ENCODE measurements around the gene AP1B1. TPM values are rescaled to one million over a fixed set of nuclear protein-coding genes. Genes with fewer than 3 reads are reported as not detected.

Gene AP1B1
- total RNA-seq, 1 experiment from 2014 or later: 77.9 TPM

- TF ChIP-seq, protein P1, sequence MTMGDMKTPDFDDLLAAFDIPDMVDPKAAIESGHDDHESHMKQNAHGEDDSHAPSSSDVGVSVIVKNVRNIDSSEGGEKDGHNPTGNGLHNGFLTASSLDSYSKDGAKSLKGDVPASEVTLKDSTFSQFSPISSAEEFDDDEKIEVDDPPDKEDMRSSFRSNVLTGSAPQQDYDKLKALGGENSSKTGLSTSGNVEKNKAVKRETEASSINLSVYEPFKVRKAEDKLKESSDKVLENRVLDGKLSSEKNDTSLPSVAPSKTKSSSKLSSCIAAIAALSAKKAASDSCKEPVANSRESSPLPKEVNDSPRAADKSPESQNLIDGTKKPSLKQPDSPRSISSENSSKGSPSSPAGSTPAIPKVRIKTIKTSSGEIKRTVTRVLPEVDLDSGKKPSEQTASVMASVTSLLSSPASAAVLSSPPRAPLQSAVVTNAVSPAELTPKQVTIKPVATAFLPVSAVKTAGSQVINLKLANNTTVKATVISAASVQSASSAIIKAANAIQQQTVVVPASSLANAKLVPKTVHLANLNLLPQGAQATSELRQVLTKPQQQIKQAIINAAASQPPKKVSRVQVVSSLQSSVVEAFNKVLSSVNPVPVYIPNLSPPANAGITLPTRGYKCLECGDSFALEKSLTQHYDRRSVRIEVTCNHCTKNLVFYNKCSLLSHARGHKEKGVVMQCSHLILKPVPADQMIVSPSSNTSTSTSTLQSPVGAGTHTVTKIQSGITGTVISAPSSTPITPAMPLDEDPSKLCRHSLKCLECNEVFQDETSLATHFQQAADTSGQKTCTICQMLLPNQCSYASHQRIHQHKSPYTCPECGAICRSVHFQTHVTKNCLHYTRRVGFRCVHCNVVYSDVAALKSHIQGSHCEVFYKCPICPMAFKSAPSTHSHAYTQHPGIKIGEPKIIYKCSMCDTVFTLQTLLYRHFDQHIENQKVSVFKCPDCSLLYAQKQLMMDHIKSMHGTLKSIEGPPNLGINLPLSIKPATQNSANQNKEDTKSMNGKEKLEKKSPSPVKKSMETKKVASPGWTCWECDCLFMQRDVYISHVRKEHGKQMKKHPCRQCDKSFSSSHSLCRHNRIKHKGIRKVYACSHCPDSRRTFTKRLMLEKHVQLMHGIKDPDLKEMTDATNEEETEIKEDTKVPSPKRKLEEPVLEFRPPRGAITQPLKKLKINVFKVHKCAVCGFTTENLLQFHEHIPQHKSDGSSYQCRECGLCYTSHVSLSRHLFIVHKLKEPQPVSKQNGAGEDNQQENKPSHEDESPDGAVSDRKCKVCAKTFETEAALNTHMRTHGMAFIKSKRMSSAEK (CRISPR knock-in tag; IDR thresholded peaks at IDR 0.05; ENCODE audit: borderline replicate concordance): no peak
- no peak for TF ChIP-seq MYBL2 (CRISPR knock-in tag; IDR thresholded peaks at IDR 0.05)
These were observed 57.6 kb downstream of the AP1B1 start (continued) for GRCh38 chr22:29330753-29331152.

- no peak for DNase-seq (ENCODE audit: low spot score)
- ATAC-seq: no peak
- H3K36me3 Mint-ChIP-seq: peaks cover 7% of the 10 kb centered on the region; the same call in 1 of the 2 replicates
- ChIA-PET CTCF (no interaction called here), POLR2A (interaction anchor here (0.5 kb wide), 1 partner anchor 292 kb away, joined by 6 read pairs; no protein-coding TSS in a partner anchor)
- no peaks in the 10 kb centered on the region for H3K9me3 Mint-ChIP-seq
- no peaks in the 10 kb centered on the region for H3K27me3 Mint-ChIP-seq (ENCODE audit: low read depth)
- TF ChIP-seq SMAD4 (CRISPR knock-in tag; IDR thresholded peaks at IDR 0.05) (no peak), CDX4 (CRISPR knock-in tag; IDR thresholded peaks at IDR 0.05; ENCODE audit: borderline replicate concordance) (no peak), FOXK1 (CRISPR knock-in tag; IDR thresholded peaks at IDR 0.05) (no peak), NR1H2 (CRISPR knock-in tag; IDR thresholded peaks at IDR 0.05) (no peak), ZNF396 (CRISPR knock-in tag; IDR thresholded peaks at IDR 0.05; ENCODE audit: borderline replicate concordance) (no peak), ZNF232 (CRISPR knock-in tag; IDR thresholded peaks at IDR 0.05) (no peak), IRF2 (CRISPR knock-in tag; IDR thresholded peaks at IDR 0.05; ENCODE audit: borderline replicate concordance, low read depth) (no peak), AFF4 (CRISPR knock-in tag; IDR thresholded peaks at IDR 0.05; ENCODE audit: borderline replicate concordance) (no peak), RORB (CRISPR knock-in tag; IDR thresholded peaks at IDR 0.05) (no peak), ZNF281 (CRISPR knock-in tag; IDR thresholded peaks at IDR 0.05) (no peak), ZNF416 (CRISPR knock-in tag; IDR thresholded peaks at IDR 0.05) (no peak), GABPB1 (CRISPR knock-in tag; IDR thresholded peaks at IDR 0.05) (no peak), ZNF121 (CRISPR knock-in tag; IDR thresholded peaks at IDR 0.05) (no peak), SP1 (CRISPR knock-in tag; conservative IDR thresholded peaks at IDR 0.05) (no peak), CREM (CRISPR knock-in tag; IDR thresholded peaks at IDR 0.05) (no peak), CBFB (CRISPR knock-in tag; IDR thresholded peaks at IDR 0.05; ENCODE audit: low read depth) (no peak)
- no peaks in the 10 kb centered on the region for H3K4me1 Mint-ChIP-seq
- H3K4me3 Mint-ChIP-seq: no peak overlapping the region
- H3K27ac Mint-ChIP-seq: no peak overlapping the region
These were observed 58.1 kb downstream of the AP1B1 start for GRCh38 chr22:29330291-29330690.
